ENCODE results near the gene ADCYAP1R1.

GRCh38 chr7:31036924-31037323, 15.2 kb upstream of the ADCYAP1R1 start:
- no peak for TF ChIP-seq POLR2A (IDR thresholded peaks at IDR 0.05)
- no peak for TF ChIP-seq CTCF (IDR thresholded peaks at IDR 0.05)

Measured in gastroesophageal sphincter (tissue), 3 donors.